Measurements from ENCODE around the gene ZNF532. TPM values are rescaled to one million over a fixed set of nuclear protein-coding genes. Genes with fewer than 3 reads are reported as not detected.

ZNF532 gene
- total and polyA plus RNA-seq, 5 donors from 2014 or later: 0.64 to 15.8 (median 1.6) TPM

- H3K4me1 ChIP-seq (ENCODE audit: control insufficient read depth, insufficient read depth, low read length, poor library complexity, severe bottlenecking): no peaks in the 10 kb centered on the region
- Mint-ChIP-seq H3K4me3 (no peak overlapping the region), H3K27me3 (peaks cover 21% of the 10 kb centered on the region), H3K9me3 (peaks cover 0 to 2% (median 0%) of the 10 kb centered on the region in 7 donors), H3K4me1 (peaks cover 0 to 5% (median 0%) of the 10 kb centered on the region in 4 donors), H3K36me3 (no peaks in the 10 kb centered on the region), H3K27ac (no peak overlapping the region)
- ATAC-seq (ENCODE audit: low read depth in 2 of 2): no peak
- H3K4me3 ChIP-seq (ENCODE audit: low read depth, low read length): no peak overlapping the region
- H3K27ac ChIP-seq (ENCODE audit: insufficient read depth, low read length, poor library complexity, severe bottlenecking): no peak overlapping the region
- no peaks in the 10 kb centered on the region for H3K36me3 ChIP-seq (ENCODE audit: control insufficient read depth, insufficient read depth, low read length)
- no peak for DNase-seq
- H3K27me3 ChIP-seq (ENCODE audit: control insufficient read depth, insufficient read depth, low read length): no peaks in the 10 kb centered on the region
- H3K9me3 ChIP-seq (ENCODE audit: control insufficient read depth in 2 of 2, low read length in 2 of 2): no peaks in the 10 kb centered on the region
Measured at GRCh38 chr18:58934933-58935577, 70.4 kb downstream of the ZNF532 start.

- Histone ChIP-seq H3K27ac (ENCODE audit: insufficient read depth, low read length, poor library complexity, severe bottlenecking) (no peak overlapping the region), H3K36me3 (ENCODE audit: control insufficient read depth, insufficient read depth, low read length) (no peaks in the 10 kb centered on the region), H3K27me3 (ENCODE audit: control insufficient read depth, insufficient read depth, low read length) (no peaks in the 10 kb centered on the region), H3K4me3 (ENCODE audit: low read depth, low read length) (no peak overlapping the region), H3K9me3 (ENCODE audit: control insufficient read depth in 2 of 2, low read length in 2 of 2) (no peaks in the 10 kb centered on the region), H3K4me1 (ENCODE audit: control insufficient read depth, insufficient read depth, low read length, poor library complexity, severe bottlenecking) (no peaks in the 10 kb centered on the region)
- Mint-ChIP-seq H3K27me3 (peaks cover 21% of the 10 kb centered on the region), H3K4me1 (peaks cover 0 to 5% (median 0%) of the 10 kb centered on the region in 4 donors), H3K4me3 (no peak overlapping the region), H3K36me3 (peaks cover 3% of the 10 kb centered on the region), H3K9me3 (peaks cover 0 to 2% (median 0%) of the 10 kb centered on the region in 7 donors), H3K27ac (peak overlapping the region in 1 of 3 donors; percentile 0)
- ATAC-seq (ENCODE audit: low read depth in 2 of 2): no peak
- DNase-seq: no peak
Measured at GRCh38 chr18:58937071-58937886, 72.6 kb downstream of the ZNF532 start.

- Histone ChIP-seq H3K27me3 (ENCODE audit: control insufficient read depth, insufficient read depth, low read length) (no peaks in the 10 kb centered on the region), H3K4me1 (ENCODE audit: control insufficient read depth, insufficient read depth, low read length, poor library complexity, severe bottlenecking) (no peaks in the 10 kb centered on the region), H3K9me3 (ENCODE audit: control insufficient read depth in 2 of 2, low read length in 2 of 2) (no peaks in the 10 kb centered on the region), H3K4me3 (ENCODE audit: low read depth, low read length) (no peak overlapping the region), H3K36me3 (ENCODE audit: control insufficient read depth, insufficient read depth, low read length) (no peaks in the 10 kb centered on the region), H3K27ac (ENCODE audit: insufficient read depth, low read length, poor library complexity, severe bottlenecking) (no peak overlapping the region)
- Mint-ChIP-seq H3K9me3 (peaks cover 0 to 2% (median 0%) of the 10 kb centered on the region in 7 donors), H3K27ac (no peak overlapping the region), H3K4me1 (peaks cover 0 to 5% (median 0%) of the 10 kb centered on the region in 4 donors), H3K36me3 (peaks cover 3% of the 10 kb centered on the region), H3K27me3 (peaks cover 24% of the 10 kb centered on the region), H3K4me3 (no peak overlapping the region)
- DNase-seq (no peak), ATAC-seq (ENCODE audit: low read depth in 2 of 2) (no peak)
Measured at GRCh38 chr18:58937887-58938267, 73.2 kb downstream of the ZNF532 start.

DNA sequence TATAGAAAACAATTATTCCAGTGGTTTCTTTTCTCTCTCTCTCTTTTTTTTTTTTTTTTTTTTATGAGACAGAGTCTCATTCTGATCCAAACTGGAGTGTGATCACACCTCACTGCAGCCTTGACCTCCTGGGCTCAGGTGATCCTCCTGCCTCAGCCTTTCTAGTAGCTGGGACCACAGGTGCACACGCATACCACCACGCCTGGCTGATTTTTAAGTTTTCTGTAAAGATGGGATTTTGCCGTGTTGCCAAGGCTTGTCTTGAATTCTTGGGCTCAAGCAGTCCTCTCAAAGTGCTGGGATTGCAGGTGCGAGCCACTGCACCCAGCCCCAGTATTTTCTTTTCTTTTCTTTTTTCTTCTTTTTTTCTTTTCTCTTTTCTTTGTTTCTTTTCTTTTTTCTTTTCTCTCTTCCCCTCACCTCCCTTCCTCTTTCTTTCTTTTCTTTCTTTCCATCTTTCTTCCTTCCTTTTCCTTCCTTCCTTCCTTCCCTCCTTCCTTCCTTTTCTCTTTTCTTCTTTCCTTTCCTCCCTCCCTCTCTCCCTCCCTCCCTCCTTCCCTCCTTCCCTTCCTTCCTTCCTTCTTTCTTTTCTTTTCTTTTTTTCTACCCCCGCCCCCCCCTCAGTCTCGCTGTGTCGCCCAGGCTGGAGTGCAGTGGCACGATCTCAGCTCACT lies 76.9 kb downstream of the ZNF532 start:
- H3K9me3 Mint-ChIP-seq: peaks cover 0 to 2% (median 0%) of the 10 kb centered on the region in 7 donors
- Histone ChIP-seq H3K9me3 (ENCODE audit: control insufficient read depth in 2 of 2, low read length in 2 of 2) (no peaks in the 10 kb centered on the region), H3K27ac (ENCODE audit: insufficient read depth, low read length, poor library complexity, severe bottlenecking) (no peak overlapping the region), H3K4me3 (ENCODE audit: low read depth, low read length) (no peak overlapping the region), H3K27me3 (ENCODE audit: control insufficient read depth, insufficient read depth, low read length) (peaks cover 2% of the 10 kb centered on the region), H3K4me1 (ENCODE audit: control insufficient read depth, insufficient read depth, low read length, poor library complexity, severe bottlenecking) (peaks cover 4% of the 10 kb centered on the region), H3K36me3 (ENCODE audit: control insufficient read depth, insufficient read depth, low read length) (no peaks in the 10 kb centered on the region)
- no peak overlapping the region for H3K27ac Mint-ChIP-seq
- H3K4me1 Mint-ChIP-seq: peaks cover 0 to 5% (median 3%) of the 10 kb centered on the region in 4 donors
- DNase-seq: no peak
- no peak overlapping the region for H3K4me3 Mint-ChIP-seq
- peaks cover 18% of the 10 kb centered on the region for H3K27me3 Mint-ChIP-seq
- no peak for ATAC-seq (ENCODE audit: low read depth in 2 of 2)
- peaks cover 3% of the 10 kb centered on the region for H3K36me3 Mint-ChIP-seq

DNA sequence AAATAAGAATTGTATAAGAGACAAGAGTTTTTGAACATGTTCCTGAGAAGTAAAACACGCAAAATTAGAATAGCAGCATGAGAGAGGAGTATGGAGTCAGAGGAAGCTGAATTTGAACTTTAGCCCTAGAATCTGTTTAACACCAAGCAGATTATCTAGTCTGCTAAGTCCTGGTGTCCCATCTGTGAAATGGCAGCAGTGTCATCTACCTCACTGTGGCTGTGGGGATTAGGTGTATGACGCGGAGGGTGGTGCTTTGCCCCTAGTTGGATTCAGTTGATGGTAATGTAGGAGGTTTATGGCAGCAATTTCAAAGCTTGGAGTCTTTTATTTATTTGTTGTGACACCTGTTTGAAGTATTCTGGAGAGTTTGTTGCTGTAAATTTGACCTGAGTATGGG lies 79.2 kb downstream of the ZNF532 start:
- Histone ChIP-seq H3K4me1 (ENCODE audit: control insufficient read depth, insufficient read depth, low read length, poor library complexity, severe bottlenecking) (peaks cover 7% of the 10 kb centered on the region), H3K27me3 (ENCODE audit: control insufficient read depth, insufficient read depth, low read length) (peaks cover 2% of the 10 kb centered on the region), H3K9me3 (ENCODE audit: control insufficient read depth in 2 of 2, low read length in 2 of 2) (no peaks in the 10 kb centered on the region), H3K27ac (ENCODE audit: insufficient read depth, low read length, poor library complexity, severe bottlenecking) (no peak overlapping the region), H3K4me3 (ENCODE audit: low read depth, low read length) (no peak overlapping the region), H3K36me3 (ENCODE audit: control insufficient read depth, insufficient read depth, low read length) (no peaks in the 10 kb centered on the region)
- Mint-ChIP-seq H3K4me1 (peaks cover 4 to 15% (median 13%) of the 10 kb centered on the region in 4 donors), H3K9me3 (peaks cover 0 to 2% (median 0%) of the 10 kb centered on the region in 7 donors), H3K4me3 (no peak overlapping the region), H3K27ac (no peak overlapping the region), H3K36me3 (peaks cover 3% of the 10 kb centered on the region), H3K27me3 (peaks cover 8% of the 10 kb centered on the region)
- DNase-seq: no peak
- ATAC-seq (ENCODE audit: low read depth in 2 of 2): no peak

- Histone ChIP-seq H3K9me3 (ENCODE audit: control insufficient read depth in 2 of 2, low read length in 2 of 2) (no peaks in the 10 kb centered on the region), H3K36me3 (ENCODE audit: control insufficient read depth, insufficient read depth, low read length) (no peaks in the 10 kb centered on the region), H3K4me3 (ENCODE audit: low read depth, low read length) (peak overlapping the region; percentile 12), H3K4me1 (ENCODE audit: control insufficient read depth, insufficient read depth, low read length, poor library complexity, severe bottlenecking) (peaks cover 7% of the 10 kb centered on the region), H3K27me3 (ENCODE audit: control insufficient read depth, insufficient read depth, low read length) (peaks cover 2% of the 10 kb centered on the region), H3K27ac (ENCODE audit: insufficient read depth, low read length, poor library complexity, severe bottlenecking) (no peak overlapping the region)
- no peaks in the 10 kb centered on the region for H3K36me3 Mint-ChIP-seq
- peaks cover 0 to 2% (median 0%) of the 10 kb centered on the region in 7 donors for H3K9me3 Mint-ChIP-seq
- DNase-seq: no peak
- peak overlapping the region in 2 of 4 donors; percentile 4 to 17 for H3K4me3 Mint-ChIP-seq
- H3K4me1 Mint-ChIP-seq: peaks cover 4 to 15% (median 13%) of the 10 kb centered on the region in 4 donors
- H3K27me3 Mint-ChIP-seq: peaks cover 8% of the 10 kb centered on the region
- ATAC-seq (ENCODE audit: low read depth in 2 of 2): no peak
- peak overlapping the region in 2 of 3 donors; percentile 46 to 72 for H3K27ac Mint-ChIP-seq
Measured at GRCh38 chr18:58947136-58947732, 82.6 kb downstream of the ZNF532 start.

GRCh38 chr18:58949031-58949430 lies 84.4 kb downstream of the ZNF532 start:
- H3K27me3 ChIP-seq (ENCODE audit: control insufficient read depth, insufficient read depth, low read length): peaks cover 5% of the 10 kb centered on the region
- peaks cover 4 to 15% (median 13%) of the 10 kb centered on the region in 4 donors for H3K4me1 Mint-ChIP-seq
- no peaks in the 10 kb centered on the region for H3K36me3 Mint-ChIP-seq
- H3K27ac ChIP-seq (ENCODE audit: insufficient read depth, low read length, poor library complexity, severe bottlenecking): no peak overlapping the region
- H3K27me3 Mint-ChIP-seq: peaks cover 10% of the 10 kb centered on the region
- no peak overlapping the region for H3K4me3 Mint-ChIP-seq
- H3K4me3 ChIP-seq (ENCODE audit: low read depth, low read length): no peak overlapping the region
- DNase-seq (no peak), ATAC-seq (ENCODE audit: low read depth in 2 of 2) (no peak)
- no peaks in the 10 kb centered on the region for H3K9me3 ChIP-seq (ENCODE audit: control insufficient read depth in 2 of 2, low read length in 2 of 2)
- H3K27ac Mint-ChIP-seq: no peak overlapping the region
- H3K36me3 ChIP-seq (ENCODE audit: control insufficient read depth, insufficient read depth, low read length): peaks cover 2% of the 10 kb centered on the region
- H3K4me1 ChIP-seq (ENCODE audit: control insufficient read depth, insufficient read depth, low read length, poor library complexity, severe bottlenecking): peaks cover 7% of the 10 kb centered on the region
- H3K9me3 Mint-ChIP-seq: no peaks in the 10 kb centered on the region

All from CD4-positive, CD25-positive, alpha-beta regulatory T cell (primary cell).